Posterior cingulate gyrus (tissue), 11 donors: ENCODE data around the gene RANBP3.
A peak's percentile ranks its signal among the peaks of the same experiment; 100 is the strongest.

Source experiments
- DNase-seq, 10 donors: peaks; one replicate each; pipeline versions ENCODE4 v3.0.0 to v3.0.0-alpha.2; 2020 to 2021; ENCODE audit warnings: mixed read lengths in 3 of 10
- intact Hi-C: fragments of 100-400 bp; cut with DNase I; formaldehyde crosslinking; loops from one replicate; pipeline ENCODE4 v1.15.1; 2023

The RANBP3 gene

GRCh38 chr19:5977785-5978605 lies at the start of gene RANBP3:
RANBP3 (minus strand) TSS chr19:5978140; CDS start chr19:5978082, 58 bp downstream.
- intact Hi-C loops = loop anchor here (5.0 kb wide), 1 partner anchor 76 kb away; the partner anchor contains the start of genes NDUFA11 and VMAC
- DNase-seq = peak; percentile 94 to 100 (median 97)

- peak in 1 of 10 donors; percentile 79 for DNase-seq
- intact Hi-C loops = loop anchor here (10.0 kb wide), 1 partner anchor 252 kb away; no protein-coding TSS in a partner anchor
These were observed 48.7 kb upstream of the RANBP3 start for GRCh38 chr19:6026390-6027227.

GRCh38 chr19:6024756-6025155 lies 46.8 kb upstream of the RANBP3 start:
- peak in 2 of 10 donors; percentile 9 to 35 for DNase-seq
- intact Hi-C loops = loop anchor here (5.0 to 10.0 kb wide), 2 partner anchors 57 to 250 kb away; no protein-coding TSS in a partner anchor

GRCh38 chr19:6023936-6024335 lies 46.0 kb upstream of the RANBP3 start:
- peak in 2 of 10 donors; percentile 46 to 72 for DNase-seq

GRCh38 chr19:6023085-6023682 lies 45.2 kb upstream of the RANBP3 start:
- DNase-seq = peak in 2 of 10 donors; percentile 69
- intact Hi-C loops = loop anchor here (2.0 to 10.0 kb wide), 3 partner anchors 34 to 248 kb away; no protein-coding TSS in a partner anchor

More at GRCh38 chr19:6023936-6024335, 46.0 kb upstream of the RANBP3 start:
- intact Hi-C loops = loop anchor here (2.0 to 10.0 kb wide), 3 partner anchors 35 to 249 kb away; no protein-coding TSS in a partner anchor

- DNase-seq = peak in 2 of 10 donors; percentile 35 to 67
These were observed 44.7 kb upstream of the RANBP3 start for GRCh38 chr19:6022570-6023064.

GRCh38 chr19:6021878-6022569 lies 44.1 kb upstream of the RANBP3 start:
- peak in 9 of 10 donors; percentile 52 to 95 (median 78) for DNase-seq
- intact Hi-C loops = loop anchor here (2.0 to 10.0 kb wide), 3 partner anchors 33 to 247 kb away; no protein-coding TSS in a partner anchor

More at GRCh38 chr19:6022570-6023064, 44.7 kb upstream of the RANBP3 start:
- intact Hi-C loops = loop anchor here (2.0 to 10.0 kb wide), 3 partner anchors 34 to 248 kb away; no protein-coding TSS in a partner anchor

GRCh38 chr19:6020972-6021805 lies 43.2 kb upstream of the RANBP3 start:
- intact Hi-C loops = loop anchor here (5.0 to 10.0 kb wide), 2 partner anchors 54 to 246 kb away; no protein-coding TSS in a partner anchor
- peak in 2 of 10 donors; percentile 52 to 66 for DNase-seq

GRCh38 chr19:6020166-6020882 lies 42.4 kb upstream of the RANBP3 start:
- DNase-seq = peak in 2 of 10 donors; percentile 49 to 63
- intact Hi-C loops = loop anchor here (5.0 to 10.0 kb wide), 2 partner anchors 53 to 246 kb away; no protein-coding TSS in a partner anchor

GRCh38 chr19:6018786-6019185 lies 40.8 kb upstream of the RANBP3 start:
- intact Hi-C loops = no loop called here
- peak in 2 of 10 donors; percentile 61 to 67 for DNase-seq

- DNase-seq = peak in 2 of 10 donors; percentile 26 to 46
- intact Hi-C loops = no loop called here
These were observed 39.6 kb upstream of the RANBP3 start for GRCh38 chr19:6017576-6017975.

- intact Hi-C loops = no loop called here
- DNase-seq = peak in 2 of 10 donors; percentile 5 to 60
These were observed 38.1 kb upstream of the RANBP3 start for GRCh38 chr19:6015841-6016545.

- DNase-seq = peak in 2 of 10 donors; percentile 62 to 72
- intact Hi-C loops = no loop called here
These were observed 36.7 kb upstream of the RANBP3 start for GRCh38 chr19:6014551-6015135.

GRCh38 chr19:6012426-6013170 lies 34.7 kb upstream of the RANBP3 start:
- intact Hi-C loops = no loop called here
- DNase-seq = peak in 2 of 10 donors; percentile 54 to 57

- peak in 2 of 10 donors; percentile 5 to 34 for DNase-seq
- intact Hi-C loops = no loop called here
These were observed 33.9 kb upstream of the RANBP3 start for GRCh38 chr19:6011794-6012193.

- intact Hi-C loops = no loop called here
- DNase-seq = peak in 2 of 10 donors; percentile 43 to 51
These were observed 33.3 kb upstream of the RANBP3 start for GRCh38 chr19:6011206-6011605.
